GM13977 (cell line): ENCODE results near the gene RTN4IP1.

ENCODE experiments used
- DNase-seq: peaks from one replicate; pipeline ENCODE4 v3.0.0; 2012; ENCODE audit warnings: low spot score
- in situ Hi-C: fragments of 300-500 bp; cut with MboI; formaldehyde crosslinking; loops from one replicate; pipeline ENCODE4 v1.12.0; 2022; ENCODE audit warnings: low sequenced_read_pairs, low pct_unique_long_range_greater_than_20kb, mixed read lengths, inconsistent platforms; ENCODE audit not compliant: unreplicated experiment
- TF ChIP-seq, protein P1 (sequence below): IDR thresholded peaks from 2 replicates; pipeline ENCODE4 v1.5.1; 2012; ENCODE audit warnings: mild to moderate bottlenecking, control low read depth; ENCODE audit not compliant: insufficient read depth; ENCODE audit errors: extremely low read depth, missing control alignments

The RTN4IP1 gene

DNA sequence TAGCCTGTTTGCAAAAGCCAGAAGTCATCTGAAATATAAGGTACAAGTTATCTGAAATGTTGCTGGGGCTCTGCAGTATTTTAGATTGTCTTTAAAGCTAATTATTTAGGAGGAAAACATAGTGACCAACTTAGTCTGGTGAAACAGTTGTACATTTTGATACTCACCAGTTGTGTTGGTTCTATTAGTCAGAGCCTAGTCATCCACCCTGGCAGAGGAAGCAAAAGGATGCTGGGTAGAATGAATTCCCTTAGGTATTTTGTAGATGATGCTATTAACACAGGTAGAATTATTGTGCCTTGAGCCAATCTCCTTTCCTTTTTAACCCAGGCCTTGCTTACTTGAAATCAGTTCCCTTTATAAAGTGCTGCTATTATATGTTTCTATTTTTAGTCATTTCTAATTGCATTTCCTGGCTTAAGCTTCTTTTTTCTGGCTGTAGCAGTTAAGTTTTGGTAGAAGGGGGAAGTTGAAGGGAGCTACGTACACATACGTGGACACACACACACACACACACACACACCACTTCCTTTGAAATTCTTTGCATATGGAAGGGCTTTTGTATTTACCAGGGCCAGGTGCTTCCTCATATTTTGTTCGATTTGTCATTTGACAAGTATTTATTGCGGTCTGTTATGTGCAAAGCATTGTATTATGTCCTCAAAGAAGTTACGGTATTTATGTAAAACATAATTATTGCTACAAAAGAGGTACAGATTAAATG is 82.4 kb downstream of the RTN4IP1 start:
- in situ Hi-C loops = no loop called here
- TF ChIP-seq, protein P1, sequence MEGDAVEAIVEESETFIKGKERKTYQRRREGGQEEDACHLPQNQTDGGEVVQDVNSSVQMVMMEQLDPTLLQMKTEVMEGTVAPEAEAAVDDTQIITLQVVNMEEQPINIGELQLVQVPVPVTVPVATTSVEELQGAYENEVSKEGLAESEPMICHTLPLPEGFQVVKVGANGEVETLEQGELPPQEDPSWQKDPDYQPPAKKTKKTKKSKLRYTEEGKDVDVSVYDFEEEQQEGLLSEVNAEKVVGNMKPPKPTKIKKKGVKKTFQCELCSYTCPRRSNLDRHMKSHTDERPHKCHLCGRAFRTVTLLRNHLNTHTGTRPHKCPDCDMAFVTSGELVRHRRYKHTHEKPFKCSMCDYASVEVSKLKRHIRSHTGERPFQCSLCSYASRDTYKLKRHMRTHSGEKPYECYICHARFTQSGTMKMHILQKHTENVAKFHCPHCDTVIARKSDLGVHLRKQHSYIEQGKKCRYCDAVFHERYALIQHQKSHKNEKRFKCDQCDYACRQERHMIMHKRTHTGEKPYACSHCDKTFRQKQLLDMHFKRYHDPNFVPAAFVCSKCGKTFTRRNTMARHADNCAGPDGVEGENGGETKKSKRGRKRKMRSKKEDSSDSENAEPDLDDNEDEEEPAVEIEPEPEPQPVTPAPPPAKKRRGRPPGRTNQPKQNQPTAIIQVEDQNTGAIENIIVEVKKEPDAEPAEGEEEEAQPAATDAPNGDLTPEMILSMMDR = no peak
- no peak for DNase-seq

DNA sequence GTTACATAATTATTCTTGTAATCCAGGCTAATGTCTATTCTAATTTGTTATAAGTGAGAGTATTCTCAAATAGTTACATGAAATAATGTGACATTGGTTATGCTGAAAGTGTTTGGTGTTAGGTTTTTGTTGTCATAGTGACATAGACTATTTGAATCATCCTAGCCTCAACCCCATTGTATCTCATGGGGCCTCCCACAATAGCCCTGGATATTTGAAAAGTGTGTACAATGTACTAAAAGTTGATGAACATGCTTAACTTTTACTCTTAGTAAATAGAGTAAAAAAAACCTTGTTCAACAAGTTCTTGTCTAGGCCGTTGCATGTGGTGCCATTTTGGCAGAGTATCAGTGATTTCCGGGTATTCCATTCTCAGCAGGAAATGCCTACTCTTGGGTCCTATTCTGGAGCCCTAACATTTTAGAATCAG is 83.0 kb downstream of the RTN4IP1 start:
- TF ChIP-seq, protein P1 = no peak
- in situ Hi-C loops = no loop called here
- DNase-seq = no peak

DNA sequence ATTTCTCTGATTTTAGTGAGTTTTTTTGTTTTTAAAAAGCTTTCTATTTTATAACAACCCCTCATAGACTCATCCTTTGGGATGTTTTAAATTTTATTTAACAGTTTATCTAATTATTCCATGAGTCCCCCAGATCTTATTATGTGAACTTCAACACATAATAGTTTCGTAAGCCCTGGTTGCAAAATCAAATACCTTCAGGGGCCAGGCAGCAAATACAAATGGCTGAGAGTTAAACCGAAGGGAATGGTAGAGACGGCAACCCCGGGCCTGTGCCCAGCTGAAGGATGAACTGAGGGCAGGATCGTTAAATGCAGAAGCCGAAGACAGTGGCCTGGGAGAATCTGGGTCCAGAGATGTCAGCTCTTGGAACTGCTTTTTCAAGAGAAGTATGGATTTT is 88.4 kb downstream of the RTN4IP1 start:
- DNase-seq = no peak
- TF ChIP-seq, protein P1 = no peak
- in situ Hi-C loops = no loop called here

DNA sequence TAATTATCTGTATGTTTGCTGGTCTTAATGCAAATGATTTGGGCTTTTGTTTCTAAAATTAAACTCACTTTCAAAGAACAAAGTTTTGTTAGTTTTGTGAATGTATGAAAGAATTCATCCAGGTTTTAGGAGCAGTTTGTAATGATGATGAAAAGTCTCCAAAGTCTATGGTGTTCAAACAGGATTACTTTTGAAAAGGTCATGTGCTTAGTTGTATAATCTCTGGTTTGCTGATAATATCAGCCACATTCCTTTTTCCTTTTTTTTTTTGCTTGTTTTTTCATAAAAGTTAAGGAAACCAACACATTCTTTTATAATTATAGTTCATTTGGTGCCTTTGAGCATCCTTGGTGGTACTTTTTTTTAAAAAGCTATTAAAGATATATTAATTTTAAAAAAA is 88.9 kb downstream of the RTN4IP1 start:
- in situ Hi-C loops = no loop called here
- TF ChIP-seq, protein P1 = no peak
- no peak for DNase-seq

DNA sequence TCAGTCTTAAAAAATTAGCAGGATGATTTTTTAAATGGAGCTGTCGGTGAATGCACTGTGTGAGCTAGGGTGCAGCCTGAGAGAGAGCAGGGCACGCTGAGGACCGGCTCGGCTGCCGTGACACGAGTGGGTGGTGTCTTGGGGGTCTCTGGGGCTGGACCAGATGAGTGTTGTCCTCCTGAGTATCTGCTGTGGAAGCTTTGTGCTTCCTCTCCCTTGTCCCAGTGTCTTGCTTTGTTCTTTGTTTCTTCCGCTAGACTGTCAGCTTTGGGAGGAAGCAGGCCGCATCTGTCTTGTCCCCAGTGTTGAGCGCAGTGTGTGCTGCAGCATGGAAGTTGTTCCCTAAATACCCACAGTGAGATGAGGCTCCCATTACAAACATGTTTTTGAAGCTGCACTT is 89.4 kb downstream of the RTN4IP1 start:
- DNase-seq = no peak
- TF ChIP-seq, protein P1 = no peak

DNA sequence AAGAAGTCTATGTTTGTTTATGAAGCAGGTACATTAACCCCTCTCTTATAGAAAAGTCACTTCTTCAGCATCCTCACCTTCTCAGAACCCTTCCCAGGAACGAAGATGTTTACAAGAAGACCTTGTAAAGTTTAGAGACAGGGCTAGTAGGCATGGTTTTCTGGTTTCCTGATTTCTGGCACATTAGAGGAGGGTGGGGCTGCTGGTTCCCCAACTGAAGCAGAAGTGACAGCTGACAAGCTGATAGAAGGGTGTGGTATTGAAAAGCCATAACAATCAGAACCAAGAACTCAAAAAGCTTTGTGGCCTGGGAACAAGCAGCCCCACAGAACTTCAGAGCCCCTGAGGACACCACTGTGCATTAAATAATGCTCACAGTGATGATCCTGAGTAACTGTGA is 91.2 kb downstream of the RTN4IP1 start:
- TF ChIP-seq, protein P1 = no peak
- no peak for DNase-seq
- in situ Hi-C loops = no loop called here

More for the DNA sequence above, 89.4 kb downstream of the RTN4IP1 start:
- in situ Hi-C loops = no loop called here

DNA sequence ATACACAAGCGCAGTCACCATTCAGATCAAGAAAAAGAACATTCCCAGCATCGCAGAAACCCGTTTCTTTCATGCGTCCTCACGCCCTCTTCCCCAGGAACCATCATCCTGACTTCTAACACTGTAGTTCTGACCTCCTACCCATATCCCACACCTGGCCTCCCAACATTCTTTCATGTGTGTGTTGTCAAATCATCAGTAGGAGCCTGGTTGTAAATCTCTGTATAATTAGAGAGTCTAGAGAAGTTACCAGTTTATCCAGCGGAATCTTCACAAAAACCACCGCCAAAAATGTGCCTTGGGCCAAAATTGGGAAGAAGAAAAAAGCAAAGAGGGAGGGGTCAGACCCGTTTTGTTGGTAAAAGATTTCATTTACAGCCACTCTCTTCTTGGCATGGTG is 91.6 kb downstream of the RTN4IP1 start:
- TF ChIP-seq, protein P1 = no peak
- no peak for DNase-seq
- in situ Hi-C loops = no loop called here
